GM12878 (cell line): ENCODE results near the gene HDX. TPM values are rescaled to one million over a fixed set of nuclear protein-coding genes. Genes with fewer than 3 reads are reported as not detected.
"Not testable (repeated sequence)": the region's sequence is repeated elsewhere in the genome, so short reads cannot be mapped to it uniquely, and the experiment has no call there.

Source experiments
- ATAC-seq: fragments of 200-7000 bp; cut with Tn5 transposase; 3 replicates; pipeline ENCODE4 v1.9.1; 2020; ENCODE audit warnings: mild to moderate bottlenecking, moderate library complexity
- BruUV-seq: library from RNA; stranded (reverse); fragments of 400-500 nt; replicated peaks from 2 replicates; lab custom pipeline; 2021; lab: Mats Ljungman, UMichigan
- CTCF ChIA-PET: fragments of 300-600 bp; sonication (Branson Sonifier 250); formaldehyde crosslinking; extraction: SDS; loops from one replicate; lab custom pipeline; 2021; ENCODE audit warnings: inconsistent platforms; lab: Yijun Ruan, JAX
- POLR2A ChIA-PET: fragments of 350-600 bp; formaldehyde crosslinking; extraction: SDS; loops from one replicate; lab custom pipeline; 2021; ENCODE audit warnings: inconsistent platforms; lab: Charles Lee
- RAD21 ChIA-PET: fragments of 300-600 bp; sonication (Branson Sonifier 250); formaldehyde crosslinking; loops from one replicate; lab custom pipeline; 2023; ENCODE audit warnings: antibody characterized with exemption; ENCODE audit not compliant: unreplicated experiment; lab: Charles Lee
- SMC1A ChIA-PET: fragments of 300-600 bp; sonication (Branson Sonifier 250); formaldehyde crosslinking; loops from one replicate; lab custom pipeline; 2023; ENCODE audit not compliant: unreplicated experiment, uncharacterized antibody; lab: Charles Lee
- DNase-seq: peaks from one replicate; pipeline ENCODE4 v3.0.0-alpha.2; 2011; ENCODE audit warnings: low read depth, low spot score
- FAIRE-seq: peaks from 3 replicates; lab custom pipeline; 2011; peaks lifted over from hg19 to GRCh38; lab: Jason Lieb, UNC
- H2AFZ ChIP-seq: 2 replicates; pipeline ENCODE4 v1.6.0; 2011; ENCODE audit warnings: low read depth, low read length, control low read depth; ENCODE audit not compliant: control insufficient read depth
- H3K27ac ChIP-seq: 2 replicates; pipeline ENCODE4 v1.5.1; 2011; ENCODE audit warnings: control low read depth; ENCODE audit not compliant: control insufficient read depth, insufficient read depth
- H3K27me3 ChIP-seq, 2 experiments: replicated peaks in 1 of 2; 2 replicates each; pipeline versions ENCODE4 v1.6.0 to v1.6.1; 2011; ENCODE audit warnings: low read length in 1 of 2; ENCODE audit not compliant: control insufficient read depth in 2 of 2, insufficient read depth in 2 of 2
- H3K36me3 ChIP-seq, 2 experiments: 2 replicates each; pipeline ENCODE4 v1.5.1; 2011; ENCODE audit warnings: low read length in 1 of 2; ENCODE audit not compliant: control insufficient read depth in 2 of 2, insufficient read depth in 2 of 2
- H3K4me1 ChIP-seq: 2 replicates; pipeline ENCODE4 v1.6.1; 2011; ENCODE audit warnings: mild to moderate bottlenecking, low read length, moderate library complexity, mixed read lengths; ENCODE audit not compliant: control insufficient read depth, insufficient read depth
- H3K4me2 ChIP-seq: 2 replicates; pipeline ENCODE4 v1.6.0; 2011; ENCODE audit warnings: control low read depth; ENCODE audit not compliant: control insufficient read depth, insufficient read depth
- H3K4me3 ChIP-seq: fragments of 200-600 bp; sonication (generic); 2 replicates; pipeline ENCODE4 v1.5.1; 2016
- H3K79me2 ChIP-seq: 2 replicates; pipeline ENCODE4 v1.6.0; 2011; ENCODE audit warnings: low read length; ENCODE audit not compliant: control insufficient read depth, insufficient read depth
- H3K9ac ChIP-seq: 2 replicates; pipeline ENCODE4 v1.8.0; 2011; ENCODE audit warnings: low read length, control low read depth, mixed read lengths; ENCODE audit not compliant: control insufficient read depth, insufficient read depth
- H3K9me3 ChIP-seq: replicated peaks from 3 replicates; pipeline ENCODE4 v1.5.1; 2011; ENCODE audit warnings: mild to moderate bottlenecking, low read length; ENCODE audit not compliant: control insufficient read depth, insufficient read depth
- H4K20me1 ChIP-seq: 2 replicates; pipeline ENCODE4 v1.6.0; 2011; ENCODE audit not compliant: control insufficient read depth, insufficient read depth
- CTCF ChIP-seq, 3 experiments: IDR thresholded peaks in 2 of 3; conservative IDR thresholded peaks in 1 of 3; 2 replicates each; pipeline ENCODE4 v1.5.1; 2011; ENCODE audit warnings: low read depth in 3 of 3, low read length in 3 of 3, mild to moderate bottlenecking in 3 of 3, control low read depth in 2 of 3, moderate library complexity in 2 of 3, inconsistent platforms in 1 of 3, mixed read lengths in 1 of 3; ENCODE audit not compliant: control insufficient read depth in 2 of 3, insufficient read depth in 1 of 3; ENCODE audit errors: extremely low read depth in 1 of 3
- IKZF1 ChIP-seq: fragments of 450-650 bp; conservative IDR thresholded peaks from 2 replicates; pipeline ENCODE4 v1.6.1; 2017; ENCODE audit warnings: antibody characterized with exemption, mild to moderate bottlenecking
- in situ Hi-C: fragments of 300-500 bp; cut with MboI; formaldehyde crosslinking; loops from 9 replicates; pipeline ENCODE4 v1.14.3; 2018; ENCODE audit warnings: mixed read lengths
- intact Hi-C: fragments of 100-400 bp; cut with micrococcal nuclease; formaldehyde crosslinking; loops from one replicate; pipeline ENCODE4 v1.14.2; 2022; ENCODE audit not compliant: unreplicated experiment
- polyA plus RNA-seq, 11 experiments: library from polyadenylated mRNA; depleted of rRNA in 4 of 11; unstranded in 6 of 11; stranded (reverse) in 5 of 11; fragments of >200 nt; fragmentation: Nextera tagmentation in 4 of 11; fragmentation: Illumina TruSeq in 1 of 11; extraction: Ambion mirVana in 4 of 11; extraction: Trizol in 1 of 11; gene quantifications; 1 replicate in 1 of 11; 2 replicates in 10 of 11; pipeline versions ENCODE4 v1.2.1 to v1.2.3, GENCODE V29; 2011 to 2016; ENCODE audit warnings: inconsistent platforms in 2 of 11, missing spikeins in 2 of 11, low read depth in 1 of 11
- small RNA-seq: library from RNA; depleted of rRNA; stranded (forward); fragments of <200 nt; gene quantifications from one replicate; pipeline ENCODE3, GENCODE V24; 2014
- total RNA-seq, 4 experiments: library from RNA; depleted of rRNA in 3 of 4; stranded (reverse); fragments of >200 nt in 3 of 4; fragmentation: Illumina TruSeq in 1 of 4; extraction: Trizol in 1 of 4; gene quantifications; 2 replicates each; pipeline versions ENCODE4 v1.2.1 to v1.2.3, GENCODE V29; 2013 to 2021

HDX gene
- total and polyA plus RNA-seq, 10 of the 15 experiments (the other 5 are each of a cell fraction or from before 2014, with no cell fraction given): 2.9 to 8.6 (median 6.3) TPM; not detected in 1

GRCh38 chrX:84318661-84319060 lies 183.6 kb downstream of the HDX start (continued):
- TF ChIP-seq CTCF (IDR thresholded peaks at IDR 0.05 in 2 of 3, conservative IDR thresholded peaks at IDR 0.05 in 1 of 3; ENCODE audit: control insufficient read depth in 2 of 3, extremely low read depth in 1 of 3, insufficient read depth in 1 of 3, low read depth in 3 of 3, low read length in 3 of 3) (no peak), IKZF1 (no peak)

GRCh38 chrX:84315946-84316345 lies 186.3 kb downstream of the HDX start:
- H3K27me3 ChIP-seq, H3K4me3 ChIP-seq, H3K79me2 ChIP-seq, DNase-seq, H3K27ac ChIP-seq, POLR2A ChIA-PET, BruUV-seq, CTCF ChIA-PET, intact Hi-C loops, ATAC-seq, RAD21 ChIA-PET, H3K4me2 ChIP-seq, H3K36me3 ChIP-seq, H3K9me3 ChIP-seq, in situ Hi-C loops, H4K20me1 ChIP-seq, H3K9ac ChIP-seq, FAIRE-seq, H3K4me1 ChIP-seq, H2AFZ ChIP-seq: not testable (repeated sequence)
- SMC1A ChIA-PET: interaction anchor here (0.6 kb wide), 1 partner anchor 94 kb away, joined by 3 read pairs; no protein-coding TSS in a partner anchor

Small RNA genes within 50 kb of the gene (small RNA-seq; reads per million reads assigned to genes)
- gene AL450471.1: not detected
